HT-29 (cell line): ENCODE results near the gene ZNRF3. TPM values are rescaled to one million over a fixed set of nuclear protein-coding genes. Genes with fewer than 3 reads are reported as not detected.
"Not testable (repeated sequence)": the region's sequence is repeated elsewhere in the genome, so short reads cannot be mapped to it uniquely, and the experiment has no call there.

Source experiments
- DNase-seq: peaks from one replicate; pipeline ENCODE4 v3.0.0-alpha.2; 2015; ENCODE audit warnings: low spot score
- total RNA-seq: library from RNA; depleted of rRNA; stranded (reverse); fragments of >200 nt; shearing (Covaris generic); gene quantifications from 2 replicates; pipeline ENCODE4 v1.2.3, GENCODE V29; 2014

Gene ZNRF3
- total RNA-seq, 1 experiment from 2014 or later, result 81.8 TPM

- DNase-seq, result not testable (repeated sequence)
These were observed 122.4 kb downstream of the ZNRF3 start for GRCh38 chr22:29005754-29006153.

DNA sequence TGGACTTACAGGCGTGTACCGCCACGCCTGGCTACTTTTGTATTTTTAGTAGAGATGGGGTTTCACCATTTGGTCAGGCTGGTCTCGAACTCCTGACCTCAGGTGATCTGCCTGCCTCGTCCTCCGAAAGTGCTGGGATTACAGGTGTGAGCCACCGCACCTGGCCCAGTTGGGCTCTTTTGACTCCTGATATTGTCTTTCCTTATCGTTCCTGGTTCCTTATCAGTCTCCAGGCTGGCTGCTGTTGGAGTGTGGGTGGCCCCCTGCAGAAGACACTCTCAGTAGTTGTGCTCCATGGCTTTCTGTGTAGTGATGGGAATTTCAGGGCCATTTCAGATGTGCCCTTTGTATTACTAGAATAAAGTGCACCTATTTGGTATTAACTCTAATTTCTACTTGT, 123.0 kb downstream of the ZNRF3 start:
- DNase-seq, result no peak

- DNase-seq, result no peak
These were observed 125.8 kb downstream of the ZNRF3 start for GRCh38 chr22:29009148-29009547.

DNA sequence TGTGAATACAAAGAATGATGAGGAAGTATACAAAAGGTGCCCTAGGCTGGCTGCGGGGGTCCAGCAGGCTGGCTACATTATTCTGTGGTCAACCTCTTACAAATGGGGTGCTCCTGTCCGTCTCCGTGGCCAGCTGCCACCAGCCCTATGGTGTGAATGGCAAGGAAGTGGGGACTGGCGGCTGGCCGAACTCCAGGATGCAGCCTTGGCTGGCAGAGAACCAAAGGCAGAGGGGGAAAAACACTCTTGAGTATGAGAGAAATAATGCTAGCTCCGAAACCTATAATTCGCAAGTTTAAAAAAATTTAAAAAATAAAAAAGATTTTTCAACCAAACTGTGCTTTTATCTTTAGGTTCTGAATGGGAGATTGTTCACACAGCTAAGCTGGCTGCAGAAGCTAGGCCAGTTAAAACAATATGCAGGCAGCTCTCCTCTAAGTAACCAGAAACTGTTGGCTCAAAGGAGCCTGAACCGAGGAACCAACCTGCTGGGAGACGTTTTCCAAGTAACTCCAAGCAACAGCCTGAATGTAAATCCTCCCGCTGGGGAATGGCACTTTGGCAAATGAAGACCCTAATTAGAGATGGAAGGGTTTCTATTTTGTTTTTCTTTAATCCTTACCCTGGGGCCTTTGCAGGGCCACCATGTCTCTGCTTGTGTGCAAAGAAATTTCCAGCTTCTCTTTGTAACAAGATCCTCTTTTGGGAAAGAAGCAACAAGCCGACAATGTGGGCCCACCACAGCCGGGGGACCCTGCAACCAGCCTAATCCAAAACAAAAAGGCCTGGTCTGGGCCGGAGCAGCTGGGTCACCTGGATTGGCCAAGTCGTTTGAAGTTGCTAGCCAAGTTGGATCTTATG, 128.1 kb downstream of the ZNRF3 start:
- no peak for DNase-seq

DNA sequence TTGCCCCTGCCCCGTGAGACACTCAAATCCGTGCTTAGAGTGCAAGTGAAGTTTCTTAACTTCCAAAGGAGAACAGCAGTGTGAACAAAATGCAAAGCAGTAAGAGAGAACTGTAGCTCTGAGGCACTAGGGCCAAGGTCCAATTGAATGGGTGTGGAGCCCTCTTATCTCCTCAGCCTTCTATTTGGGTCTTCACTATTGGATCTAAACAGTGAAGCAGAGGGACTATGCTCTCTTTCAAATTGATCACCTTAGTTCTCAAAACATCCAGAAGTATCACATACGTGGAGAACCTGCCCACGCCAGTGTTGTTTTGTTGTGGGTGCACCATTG, 128.7 kb downstream of the ZNRF3 start:
- no peak for DNase-seq

GRCh38 chr22:29012952-29013351, 129.6 kb downstream of the ZNRF3 start:
- no peak for DNase-seq

DNA sequence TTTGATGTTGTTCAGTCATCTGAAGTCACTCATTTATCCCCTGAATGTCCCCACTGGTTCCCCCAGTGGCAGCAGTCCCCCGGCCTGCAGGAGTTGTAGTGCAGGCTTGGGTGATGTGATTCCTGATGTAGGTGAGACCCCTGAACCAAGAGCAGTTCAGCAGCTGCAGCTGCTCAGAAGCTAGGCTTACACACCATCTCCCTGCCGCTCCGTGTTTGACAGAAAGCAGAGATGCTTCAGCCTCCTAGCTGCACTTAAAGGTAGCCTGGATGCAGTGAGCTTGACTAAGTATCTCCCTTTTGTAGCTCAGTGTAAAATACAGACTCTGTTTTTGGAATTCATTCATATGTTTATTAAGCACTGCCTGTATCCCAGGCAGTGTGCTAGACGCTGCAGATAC, 130.9 kb downstream of the ZNRF3 start:
- no peak for DNase-seq

DNA sequence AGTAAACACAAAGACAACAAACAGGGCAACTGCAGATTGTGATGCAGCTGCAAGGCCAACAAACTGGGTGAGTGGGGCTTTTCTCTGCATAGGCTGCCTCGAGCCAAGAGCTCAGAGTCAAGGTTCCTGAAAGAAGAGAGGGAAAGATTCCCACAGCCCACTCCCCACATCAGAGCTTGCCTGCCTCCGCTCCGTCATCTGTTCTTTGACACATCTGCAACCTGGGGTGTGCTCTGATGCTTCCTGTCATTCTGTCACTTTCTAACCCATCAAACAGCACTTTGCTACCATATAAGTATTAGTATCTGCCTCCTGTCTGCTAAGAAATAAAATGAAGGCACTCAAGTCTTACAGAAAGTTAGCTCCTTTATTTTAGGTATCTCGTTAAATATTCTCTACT, 131.4 kb downstream of the ZNRF3 start:
- no peak for DNase-seq

DNA sequence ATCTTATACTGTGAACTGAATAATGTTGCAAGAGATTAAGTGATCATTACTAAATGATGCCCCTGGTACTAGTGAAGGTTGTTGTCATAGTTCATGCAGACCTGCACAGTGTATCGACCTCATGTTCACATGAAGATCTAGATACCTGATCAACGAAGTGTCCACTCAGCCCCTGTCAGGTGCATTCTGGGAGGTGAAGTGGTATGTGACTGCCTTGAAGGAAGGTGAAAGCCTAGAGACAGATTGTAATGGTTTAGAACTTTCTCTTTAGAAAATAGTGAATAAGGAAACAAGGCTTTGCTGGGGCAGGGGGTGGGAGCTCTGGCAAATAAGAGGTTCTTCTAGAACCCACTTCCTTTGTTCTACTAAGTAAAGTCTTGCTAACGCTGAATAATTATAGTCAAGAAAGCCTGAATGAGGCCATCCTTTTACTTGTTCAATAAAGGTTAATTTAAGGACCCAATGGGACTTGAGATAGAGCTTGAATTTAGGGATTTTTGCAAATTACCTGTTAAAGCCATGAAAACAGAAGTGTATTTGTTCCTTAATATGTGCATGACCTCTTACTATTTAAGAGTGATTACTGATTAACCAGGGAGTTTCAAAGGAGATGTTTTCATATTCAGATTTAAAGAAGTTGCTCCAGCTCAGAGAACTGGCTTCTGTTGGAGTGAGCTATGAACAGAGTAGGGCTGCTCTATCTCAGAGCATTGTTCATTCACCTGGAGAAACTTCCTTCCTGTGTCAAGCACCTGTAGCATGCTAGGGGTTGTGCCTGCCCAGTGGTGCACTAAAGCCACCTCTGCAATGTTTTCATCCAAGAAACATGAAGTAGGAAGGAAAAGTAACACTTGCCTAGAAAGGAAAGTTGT, 132.9 kb downstream of the ZNRF3 start:
- DNase-seq, result peak; percentile 67

DNA sequence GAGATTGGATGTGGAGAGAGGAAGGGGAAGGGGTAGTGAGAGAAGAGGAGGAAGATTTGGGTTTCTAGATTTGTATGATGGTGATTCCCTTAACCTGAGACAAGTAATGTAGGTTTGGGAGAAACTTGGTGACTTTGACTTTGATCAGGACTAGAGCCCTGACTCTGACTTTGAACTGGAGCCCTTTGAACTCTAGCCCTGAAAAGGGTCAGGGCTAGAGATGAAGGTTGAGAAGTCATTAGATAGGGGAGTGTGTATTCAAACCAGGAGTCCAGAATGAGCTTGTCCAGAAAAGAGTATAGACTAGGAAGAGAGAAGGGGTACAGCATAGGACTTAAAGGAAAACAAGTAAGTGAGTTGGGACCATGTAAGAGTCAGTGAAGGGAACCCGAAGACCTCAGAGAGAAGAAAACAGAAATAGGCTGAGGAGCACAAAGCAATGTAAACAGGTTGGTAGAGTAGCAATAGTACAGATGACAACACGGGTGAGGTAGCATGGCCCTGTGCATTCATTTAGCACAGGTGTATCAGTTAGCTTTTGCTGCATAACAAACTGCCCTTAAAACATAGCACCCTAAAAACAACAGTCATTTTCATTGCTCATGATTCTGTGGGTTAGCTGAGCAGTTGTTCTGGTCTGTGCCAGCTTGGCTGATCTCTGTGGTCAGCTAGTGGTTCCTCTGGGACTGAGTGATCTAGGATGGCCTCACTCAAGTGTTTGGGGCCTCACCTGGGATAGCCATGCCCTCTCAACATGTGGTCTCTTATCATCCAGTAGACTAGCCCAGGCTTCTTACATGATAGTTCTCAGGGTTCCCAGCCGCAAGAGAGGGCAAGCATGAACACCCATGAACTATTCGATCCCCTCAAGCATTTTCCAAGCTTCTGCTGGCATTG, 135.2 kb downstream of the ZNRF3 start:
- no peak for DNase-seq

- peak; percentile 78 for DNase-seq
These were observed 138.9 kb downstream of the ZNRF3 start for GRCh38 chr22:29022101-29022817.

DNA sequence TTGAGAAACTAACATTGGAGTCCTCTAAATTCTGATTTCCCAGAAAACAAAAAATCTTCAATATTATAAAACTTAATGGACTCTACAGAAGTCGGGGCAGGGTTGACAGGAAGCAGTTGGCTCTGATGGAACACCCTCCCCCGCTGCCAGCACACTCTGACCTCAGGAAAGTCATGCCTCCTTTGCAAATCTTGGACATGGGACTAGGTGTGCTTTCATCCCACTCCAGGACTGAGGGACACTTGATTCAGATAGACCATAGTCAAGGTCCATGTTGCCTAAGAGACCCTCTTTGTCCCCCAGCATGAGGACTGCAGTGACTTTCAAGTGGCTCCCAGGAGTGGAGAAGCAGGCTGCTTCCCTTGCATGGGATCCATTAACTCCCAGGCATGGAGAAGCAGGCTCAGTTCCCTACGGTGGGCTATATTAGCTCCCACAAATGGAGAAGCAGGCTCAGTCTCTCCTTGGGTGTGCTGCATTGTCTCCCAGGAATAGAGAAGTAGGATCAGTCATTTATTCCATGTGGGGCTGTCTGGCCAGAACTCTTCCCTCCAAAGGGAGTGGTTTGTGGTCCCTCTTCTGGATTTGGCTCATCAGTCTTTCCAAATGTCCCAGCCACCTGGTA, 139.9 kb downstream of the ZNRF3 start:
- DNase-seq, result no peak

DNA sequence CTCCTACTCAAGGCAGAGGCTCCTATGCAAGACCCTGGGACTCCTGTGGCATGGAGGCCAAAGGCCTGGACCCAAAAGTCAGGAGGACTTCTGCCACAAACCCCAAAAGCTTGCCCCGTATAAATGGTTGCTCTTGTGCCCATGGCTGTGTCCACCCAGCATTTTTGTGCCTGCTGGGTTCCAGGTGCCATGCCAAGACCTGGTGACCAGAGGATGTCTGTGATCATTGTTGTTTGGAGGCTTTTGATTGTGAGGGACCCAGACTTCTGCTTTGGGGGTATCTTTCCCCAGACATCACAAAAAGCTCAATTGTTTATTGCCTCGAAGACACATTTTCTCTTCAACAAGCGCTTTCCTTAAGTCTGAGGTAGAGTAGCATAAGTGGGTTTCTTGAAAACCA, 143.2 kb downstream of the ZNRF3 start:
- no peak for DNase-seq

- DNase-seq, result no peak
These were observed 145.1 kb downstream of the ZNRF3 start for GRCh38 chr22:29028468-29028867.

GRCh38 chr22:29029202-29030000, 146.0 kb downstream of the ZNRF3 start:
- DNase-seq, result peak; percentile 36

DNA sequence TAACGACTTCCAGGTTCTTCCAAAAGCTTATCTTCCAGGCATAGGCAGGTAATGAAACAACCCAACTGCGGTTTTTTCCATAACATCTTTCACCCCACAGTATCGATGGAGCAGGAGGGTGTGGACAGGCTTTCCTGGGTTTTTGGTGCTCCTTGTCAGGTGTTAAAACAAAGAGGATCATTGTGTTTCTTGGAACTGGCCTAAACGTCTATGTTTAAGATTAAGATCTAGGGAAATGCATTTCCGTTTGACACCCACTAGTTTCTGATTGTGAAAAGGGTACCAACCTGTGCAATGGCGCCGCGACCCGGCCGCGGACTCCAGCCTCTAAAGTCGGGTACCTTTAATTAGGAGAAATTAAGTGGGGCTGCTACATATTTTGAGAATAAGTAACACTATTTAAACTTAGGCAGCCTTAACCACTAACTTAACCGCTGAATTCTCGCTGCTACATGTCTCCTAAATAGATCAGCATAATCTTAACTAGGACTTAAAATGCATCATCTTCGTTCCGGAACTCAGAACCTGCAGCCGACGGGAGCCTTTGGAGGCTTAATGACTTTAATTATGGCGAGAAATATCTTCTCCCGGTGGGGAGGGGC, 146.7 kb downstream of the ZNRF3 start:
- DNase-seq, result peak; percentile 89

GRCh38 chr22:29030618-29031226, 147.3 kb downstream of the ZNRF3 start:
- peak; percentile 99 for DNase-seq

GRCh38 chr22:29031227-29032011, 148.0 kb downstream of the ZNRF3 start:
- DNase-seq, result peak; percentile 94
